GM19452 (cell line): Measurements from ENCODE around the gene CAPN9.
"Not testable (repeated sequence)": the region's sequence is repeated elsewhere in the genome, so short reads cannot be mapped to it uniquely, and the experiment has no call there.

Experiments
- ATAC-seq: cut with Tn5 transposase; IDR thresholded peaks from one replicate; pipeline ENCODE4 v1.9.1; 2021; ENCODE audit not compliant: unreplicated experiment

Gene CAPN9

DNA sequence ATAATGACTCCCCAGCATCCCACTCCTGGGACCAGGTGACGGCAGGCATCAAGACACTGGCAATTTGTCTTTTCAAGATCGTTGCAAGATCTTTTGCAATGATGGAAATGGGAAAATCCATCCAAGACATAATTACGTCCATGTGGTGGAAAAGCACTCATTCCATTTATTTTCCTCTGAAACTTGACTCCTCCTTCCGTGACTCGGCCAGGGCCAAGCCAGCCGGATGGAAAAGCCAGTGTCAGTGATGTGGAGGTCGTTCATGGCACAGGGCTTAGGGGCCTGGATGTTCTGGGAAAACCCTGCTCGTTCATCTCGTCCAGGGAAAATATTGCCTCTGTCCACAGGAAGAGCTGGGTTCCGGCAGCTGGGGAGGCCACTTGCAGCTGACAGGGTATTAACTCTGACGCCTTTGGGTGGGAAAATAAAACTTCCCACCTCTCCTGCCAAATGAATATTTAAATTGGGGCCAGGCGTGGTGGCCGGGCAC lies 74.9 kb downstream of the CAPN9 start:
- no peak for ATAC-seq

DNA sequence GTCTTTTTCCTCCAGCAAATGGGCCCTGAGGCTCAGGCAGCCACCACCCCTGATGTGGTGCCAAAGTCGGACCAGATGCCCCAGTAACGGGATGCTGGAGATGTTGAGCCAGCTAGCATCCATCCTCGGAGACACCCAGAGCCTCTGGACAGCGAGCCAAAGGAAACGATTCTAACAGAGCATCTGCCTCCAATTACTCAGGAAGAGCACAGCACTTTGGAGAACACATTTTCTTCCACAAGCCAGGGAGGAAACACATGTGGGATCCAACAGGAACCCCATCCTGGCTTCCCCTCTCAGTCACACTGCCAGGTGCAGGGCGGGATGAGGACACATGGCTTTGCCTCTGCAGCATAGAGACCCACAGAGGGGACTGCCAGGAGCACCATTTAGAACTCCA lies 76.2 kb downstream of the CAPN9 start:
- ATAC-seq = no peak

- ATAC-seq = no peak
Measured at GRCh38 chr1:230823931-230824381, 76.8 kb downstream of the CAPN9 start.

- no peak for ATAC-seq
Measured at GRCh38 chr1:230824551-230824918, 77.3 kb downstream of the CAPN9 start.

DNA sequence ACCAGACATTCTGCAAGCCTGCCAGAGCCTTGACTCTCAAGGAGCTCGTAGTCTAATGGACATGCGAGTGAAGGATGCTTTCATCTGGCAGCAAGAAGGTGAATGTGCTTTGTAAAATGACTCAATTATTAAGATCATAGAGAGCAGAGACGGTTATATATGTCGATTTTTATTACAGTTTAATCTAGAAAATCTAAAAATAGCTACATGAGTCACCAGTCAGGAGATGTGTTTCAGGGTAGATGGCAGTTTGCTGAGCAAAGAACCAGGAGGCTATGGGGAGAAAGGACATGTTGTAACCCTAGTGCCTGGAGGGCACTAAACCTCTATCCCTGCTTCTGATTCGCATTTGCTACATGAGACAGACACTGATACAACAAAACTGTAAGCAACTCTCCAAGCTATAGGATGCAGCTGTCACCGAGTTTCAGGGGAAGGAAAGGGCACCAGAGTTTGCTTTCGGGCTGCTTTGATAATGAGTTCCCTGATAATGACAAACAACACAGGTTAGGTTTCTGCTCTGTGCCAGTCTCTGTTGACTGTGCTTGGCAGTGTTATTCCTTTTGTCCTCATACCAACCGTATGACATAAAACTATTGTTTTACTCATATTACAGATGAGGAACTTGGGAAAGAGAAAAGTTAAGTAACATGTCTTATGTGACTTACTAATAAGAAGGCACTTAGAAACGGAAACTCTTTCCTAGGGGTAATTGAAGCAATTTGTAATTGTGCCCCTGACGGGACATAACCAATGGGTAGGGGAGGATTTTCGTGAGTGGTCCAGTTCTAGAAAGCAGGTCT lies 77.9 kb downstream of the CAPN9 start:
- ATAC-seq = no peak

DNA sequence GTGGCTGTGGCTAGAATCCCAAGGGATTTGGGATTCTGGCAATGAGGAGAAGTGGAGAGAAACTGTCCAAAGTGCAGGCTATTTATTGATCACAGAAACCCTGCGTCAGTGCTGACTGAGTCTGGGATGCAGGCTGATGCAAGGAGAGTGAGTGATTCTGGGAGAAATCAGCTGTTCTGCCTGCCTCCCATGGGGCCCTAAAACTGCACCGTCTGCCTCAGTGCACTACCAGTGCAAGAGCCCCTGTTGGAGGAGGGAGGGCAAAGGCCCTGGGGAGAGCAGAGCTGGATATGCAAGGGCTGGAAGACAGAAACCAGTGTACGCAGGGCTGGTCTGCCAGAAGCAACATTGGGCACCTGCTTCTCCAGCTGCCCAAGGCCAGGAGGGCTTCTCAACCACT lies 78.6 kb downstream of the CAPN9 start:
- ATAC-seq = no peak

GRCh38 chr1:230826166-230826875 lies 79.1 kb downstream of the CAPN9 start:
- no peak for ATAC-seq

DNA sequence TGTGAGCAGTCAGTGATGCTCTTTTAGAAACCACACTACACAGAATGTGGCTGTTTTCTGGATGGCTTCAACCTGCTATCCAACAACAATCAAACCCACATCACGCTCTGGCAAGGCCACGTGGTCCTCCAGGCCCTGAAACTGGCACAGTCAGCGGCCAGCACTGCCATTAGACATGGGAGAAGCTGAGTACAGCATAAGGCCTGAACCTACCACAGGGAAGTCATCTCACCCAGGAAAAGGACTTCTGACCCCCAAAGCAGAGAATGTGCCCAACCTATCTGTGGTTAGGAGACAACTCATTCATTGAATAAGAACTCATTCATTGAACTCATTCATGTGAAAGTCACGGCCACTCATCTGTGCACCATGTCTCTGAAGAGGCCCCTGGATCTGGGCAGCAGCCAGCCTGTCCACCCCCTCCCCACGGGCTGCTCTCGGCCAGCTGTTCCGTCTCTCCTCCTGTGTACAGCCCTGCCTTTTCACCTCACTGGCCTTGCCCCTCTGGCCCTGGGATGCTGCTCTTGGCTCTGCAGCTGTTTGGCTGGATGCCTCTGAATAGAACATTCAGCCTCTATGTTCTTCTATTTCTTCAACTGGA lies 80.0 kb downstream of the CAPN9 start:
- ATAC-seq = no peak

DNA sequence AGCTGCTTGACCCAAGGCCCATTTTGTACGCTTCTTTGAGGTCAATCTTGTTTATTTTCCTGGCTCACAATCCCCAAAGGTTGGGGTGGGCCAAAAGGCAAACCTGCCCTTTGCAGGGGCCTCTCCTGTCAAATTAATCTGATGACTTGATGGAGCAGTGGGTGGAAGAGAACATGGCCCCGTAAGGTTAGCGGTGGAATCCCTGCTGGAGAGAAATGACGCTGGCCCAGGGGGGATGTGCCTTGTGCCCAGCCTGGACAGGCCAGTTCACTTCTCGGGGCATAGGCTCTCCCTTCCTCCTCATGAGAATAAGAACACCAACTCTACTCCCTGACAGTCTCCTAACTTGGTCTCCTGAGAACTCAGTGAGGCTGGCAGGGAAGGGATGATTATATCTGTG lies 80.6 kb downstream of the CAPN9 start:
- no peak for ATAC-seq

GRCh38 chr1:230828421-230828820 lies 81.2 kb downstream of the CAPN9 start:
- ATAC-seq = no peak

DNA sequence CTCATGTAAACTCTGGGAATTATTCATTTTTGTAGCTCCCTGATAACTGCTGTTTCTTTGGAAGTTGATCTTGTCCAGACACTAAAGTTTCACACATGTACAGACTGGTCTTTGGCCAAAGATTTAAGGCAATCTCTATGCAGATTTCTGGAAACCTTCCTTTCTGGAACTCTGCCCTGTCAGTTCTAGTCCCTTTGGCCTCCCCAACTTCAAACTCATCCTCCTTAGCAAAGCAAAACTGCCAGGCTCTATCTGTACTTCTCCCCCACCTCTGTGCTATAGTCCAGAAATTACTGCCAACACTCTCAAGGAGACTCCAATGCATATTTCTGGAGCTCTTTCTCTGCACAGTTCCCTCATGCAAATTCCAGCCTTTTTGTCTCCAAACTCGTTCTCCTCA lies 84.6 kb downstream of the CAPN9 start:
- ATAC-seq = no peak

GRCh38 chr1:230832476-230832875 lies 85.3 kb downstream of the CAPN9 start:
- no peak for ATAC-seq

- no peak for ATAC-seq
Measured at GRCh38 chr1:230833511-230833910, 86.3 kb downstream of the CAPN9 start.

GRCh38 chr1:230834292-230834691 lies 87.1 kb downstream of the CAPN9 start:
- no peak for ATAC-seq

GRCh38 chr1:230836347-230836746 lies 89.2 kb downstream of the CAPN9 start:
- no peak for ATAC-seq

DNA sequence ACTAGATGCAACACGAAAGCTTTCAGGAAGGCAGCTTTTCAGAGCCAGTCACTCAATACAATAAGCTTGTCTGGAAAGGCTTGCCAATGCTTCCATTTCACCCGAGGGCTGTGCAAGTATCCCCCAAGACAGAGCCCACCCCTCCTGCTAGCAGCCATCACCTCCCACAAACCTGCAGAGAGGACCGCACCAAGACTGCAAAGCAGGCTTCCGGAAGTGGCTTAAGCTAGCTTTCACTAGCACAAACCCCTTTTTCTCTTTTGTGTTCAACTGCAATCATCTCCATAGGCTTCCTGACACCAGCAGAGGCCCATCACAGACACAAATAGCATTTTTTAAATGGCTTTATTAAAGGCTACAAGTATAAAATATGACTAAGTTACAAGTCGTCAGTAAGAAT lies 89.6 kb downstream of the CAPN9 start:
- no peak for ATAC-seq

- no peak for ATAC-seq
Measured at GRCh38 chr1:230839173-230839572, 92.0 kb downstream of the CAPN9 start.

DNA sequence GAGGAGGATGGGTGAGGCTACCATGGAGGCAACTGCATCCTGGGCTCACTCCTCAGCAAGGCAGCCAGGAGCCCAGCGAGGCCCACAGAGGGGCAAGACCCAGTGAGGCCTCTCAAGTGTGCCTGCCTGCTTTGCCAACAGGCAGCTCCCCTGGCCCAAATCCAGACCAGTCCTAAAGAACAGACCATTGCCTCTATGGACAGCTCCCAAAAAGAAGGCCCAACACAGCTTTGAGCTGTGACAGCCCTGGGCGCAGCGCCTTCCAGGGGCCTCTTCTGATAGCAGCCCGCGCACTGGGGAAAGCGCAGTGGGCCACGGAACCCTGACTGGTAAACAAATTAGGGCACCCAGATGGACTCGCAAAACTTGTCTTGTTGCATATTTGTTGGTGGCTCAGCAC lies 95.6 kb downstream of the CAPN9 start:
- no peak for ATAC-seq

DNA sequence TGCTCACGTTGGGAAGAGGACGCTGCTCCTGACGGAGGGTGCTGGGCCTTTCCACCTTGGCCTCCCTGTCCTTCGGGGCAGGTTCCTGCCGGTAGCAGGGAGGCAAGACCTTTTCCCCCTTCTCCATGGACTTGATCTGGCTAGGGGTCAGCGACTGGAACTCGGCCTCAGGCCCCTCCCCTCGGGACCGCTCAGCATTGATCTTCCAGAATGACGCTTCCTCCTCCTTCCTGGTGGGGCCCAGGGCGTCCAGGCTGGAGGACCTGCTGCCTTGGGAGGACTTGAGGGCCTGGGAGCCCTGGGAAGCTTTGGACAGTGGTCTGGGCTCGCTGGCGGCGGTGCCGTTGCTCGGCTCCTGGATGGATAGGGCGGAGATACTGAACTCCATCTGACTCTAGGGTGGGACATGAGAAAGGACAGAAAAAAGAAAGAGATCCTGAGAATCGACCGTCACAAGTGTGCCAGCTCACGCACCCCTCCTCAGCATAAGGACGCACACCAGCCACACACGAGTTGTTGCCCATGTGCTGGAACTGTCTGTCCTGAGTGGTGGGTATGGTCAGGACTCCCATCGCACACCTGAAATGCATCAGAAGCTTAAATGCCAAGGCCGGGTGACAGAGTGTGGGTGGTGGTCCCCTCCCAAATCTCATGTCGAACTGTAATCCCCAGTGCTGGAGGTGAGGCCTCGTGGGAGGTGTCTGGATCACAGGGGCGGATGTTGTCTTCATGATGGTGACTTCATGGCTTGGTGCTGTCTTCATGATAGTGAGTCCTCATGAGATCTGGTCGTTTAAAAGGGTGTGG lies 96.5 kb downstream of the CAPN9 start:
- ATAC-seq = no peak

DNA sequence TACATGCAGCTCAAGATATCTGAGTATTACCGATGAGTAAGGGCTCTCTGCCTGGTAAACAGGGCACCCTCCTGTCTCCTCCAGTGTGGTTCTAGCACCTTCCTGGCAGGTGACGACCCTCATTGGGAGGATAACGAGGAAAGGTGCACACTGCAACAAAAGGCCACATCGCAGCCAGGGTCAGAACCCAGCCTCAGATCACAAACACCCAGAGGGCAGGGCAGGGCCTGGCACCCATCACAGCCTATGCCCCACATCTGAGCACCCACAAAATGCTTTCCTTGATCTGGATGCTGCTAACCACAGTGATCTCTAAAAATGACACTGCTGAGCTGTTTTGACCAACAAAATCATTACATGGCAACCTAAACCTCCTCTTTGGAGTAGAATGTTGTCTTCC lies 97.4 kb downstream of the CAPN9 start:
- ATAC-seq = no peak

- ATAC-seq = not testable (repeated sequence)
Measured at GRCh38 chr1:230845184-230845583, 98.0 kb downstream of the CAPN9 start.
